K562 (cell line): ENCODE data around the gene RPUSD1. TPM values are rescaled to one million over a fixed set of nuclear protein-coding genes. Genes with fewer than 3 reads are reported as not detected.

ENCODE experiments used
- ATF2 ChIP-seq: sonication (generic); formaldehyde crosslinking; IDR thresholded peaks from 2 replicates; pipeline ENCODE4 v1.8.1; 2022; ENCODE audit warnings: missing genetic modification reagents
- CBFA2T3 ChIP-seq: fragments of 450-650 bp; IDR thresholded peaks from 2 replicates; pipeline ENCODE4 v1.6.1; 2017
- NEUROD1 ChIP-seq: fragments of 150-350 bp; IDR thresholded peaks from 2 replicates; pipeline ENCODE4 v1.6.1; 2014; ENCODE audit warnings: borderline replicate concordance, low read length, low read depth; ENCODE audit not compliant: partially characterized antibody
- NR2C1 ChIP-seq, 2 experiments: fragments of 450-650 bp; IDR thresholded peaks; 2 replicates each; pipeline ENCODE4 v1.6.1; 2017; ENCODE audit warnings: mild to moderate bottlenecking in 2 of 2, antibody characterized with exemption in 1 of 2, inconsistent platforms in 1 of 2, missing compliant biosample characterization in 1 of 2, missing genetic modification characterization in 1 of 2
- POLR2B ChIP-seq: fragments of 450-650 bp; IDR thresholded peaks from 2 replicates; pipeline ENCODE4 v1.6.1; 2018; ENCODE audit warnings: low read depth; ENCODE audit not compliant: partially characterized antibody
- PREB ChIP-seq: sonication (generic); formaldehyde crosslinking; IDR thresholded peaks from 2 replicates; pipeline ENCODE4 v1.8.1; 2023; ENCODE audit warnings: mild to moderate bottlenecking, missing genetic modification reagents
- TCF7 ChIP-seq: sonication (generic); IDR thresholded peaks from 2 replicates; pipeline ENCODE4 v1.6.1; 2016; ENCODE audit warnings: antibody characterized with exemption, borderline replicate concordance
- ZBTB7A ChIP-seq: IDR thresholded peaks from 2 replicates; pipeline ENCODE4 v1.6.1; 2011; ENCODE audit warnings: low read depth, mild to moderate bottlenecking, low read length, moderate library complexity, borderline replicate concordance; ENCODE audit not compliant: control insufficient read depth
- ZC3H8 ChIP-seq: fragments of 450-650 bp; IDR thresholded peaks from 2 replicates; pipeline ENCODE4 v1.6.1; 2017
- polyA plus RNA-seq, 8 experiments: library from polyadenylated mRNA; depleted of rRNA in 4 of 8; stranded (reverse) in 5 of 8; unstranded in 3 of 8; fragments of >200 nt; fragmentation: Nextera tagmentation in 2 of 8; fragmentation: Illumina TruSeq in 1 of 8; extraction: Ambion mirVana in 2 of 8; extraction: Trizol in 1 of 8; gene quantifications; 2 replicates each; pipeline versions ENCODE4 v1.2.1 to v1.2.3, GENCODE V29; 2011 to 2014; ENCODE audit warnings: inconsistent platforms in 1 of 8, missing spikeins in 1 of 8
- total RNA-seq, 7 experiments: library from RNA; depleted of rRNA in 6 of 7; stranded (reverse); fragments of >200 nt in 6 of 7; fragmentation: Illumina TruSeq in 2 of 7; extraction: Trizol in 2 of 7; gene quantifications; 2 replicates each; pipeline versions ENCODE4 v1.2.1 to v1.2.3, GENCODE V29; 2011 to 2021; ENCODE audit warnings: low replicate concordance in 1 of 7
- TF ChIP-seq, protein P1 (sequence below): fragments of 450-650 bp; IDR thresholded peaks from 2 replicates; pipeline ENCODE4 v1.6.1; 2016; ENCODE audit warnings: mild to moderate bottlenecking, moderate library complexity

RPUSD1 gene
- total and polyA plus RNA-seq, 9 of the 15 experiments (the other 6 are each of a cell fraction or from before 2014, with no cell fraction given): 0.45 to 56.6 (median 12.0) TPM

- TF ChIP-seq, protein P1, sequence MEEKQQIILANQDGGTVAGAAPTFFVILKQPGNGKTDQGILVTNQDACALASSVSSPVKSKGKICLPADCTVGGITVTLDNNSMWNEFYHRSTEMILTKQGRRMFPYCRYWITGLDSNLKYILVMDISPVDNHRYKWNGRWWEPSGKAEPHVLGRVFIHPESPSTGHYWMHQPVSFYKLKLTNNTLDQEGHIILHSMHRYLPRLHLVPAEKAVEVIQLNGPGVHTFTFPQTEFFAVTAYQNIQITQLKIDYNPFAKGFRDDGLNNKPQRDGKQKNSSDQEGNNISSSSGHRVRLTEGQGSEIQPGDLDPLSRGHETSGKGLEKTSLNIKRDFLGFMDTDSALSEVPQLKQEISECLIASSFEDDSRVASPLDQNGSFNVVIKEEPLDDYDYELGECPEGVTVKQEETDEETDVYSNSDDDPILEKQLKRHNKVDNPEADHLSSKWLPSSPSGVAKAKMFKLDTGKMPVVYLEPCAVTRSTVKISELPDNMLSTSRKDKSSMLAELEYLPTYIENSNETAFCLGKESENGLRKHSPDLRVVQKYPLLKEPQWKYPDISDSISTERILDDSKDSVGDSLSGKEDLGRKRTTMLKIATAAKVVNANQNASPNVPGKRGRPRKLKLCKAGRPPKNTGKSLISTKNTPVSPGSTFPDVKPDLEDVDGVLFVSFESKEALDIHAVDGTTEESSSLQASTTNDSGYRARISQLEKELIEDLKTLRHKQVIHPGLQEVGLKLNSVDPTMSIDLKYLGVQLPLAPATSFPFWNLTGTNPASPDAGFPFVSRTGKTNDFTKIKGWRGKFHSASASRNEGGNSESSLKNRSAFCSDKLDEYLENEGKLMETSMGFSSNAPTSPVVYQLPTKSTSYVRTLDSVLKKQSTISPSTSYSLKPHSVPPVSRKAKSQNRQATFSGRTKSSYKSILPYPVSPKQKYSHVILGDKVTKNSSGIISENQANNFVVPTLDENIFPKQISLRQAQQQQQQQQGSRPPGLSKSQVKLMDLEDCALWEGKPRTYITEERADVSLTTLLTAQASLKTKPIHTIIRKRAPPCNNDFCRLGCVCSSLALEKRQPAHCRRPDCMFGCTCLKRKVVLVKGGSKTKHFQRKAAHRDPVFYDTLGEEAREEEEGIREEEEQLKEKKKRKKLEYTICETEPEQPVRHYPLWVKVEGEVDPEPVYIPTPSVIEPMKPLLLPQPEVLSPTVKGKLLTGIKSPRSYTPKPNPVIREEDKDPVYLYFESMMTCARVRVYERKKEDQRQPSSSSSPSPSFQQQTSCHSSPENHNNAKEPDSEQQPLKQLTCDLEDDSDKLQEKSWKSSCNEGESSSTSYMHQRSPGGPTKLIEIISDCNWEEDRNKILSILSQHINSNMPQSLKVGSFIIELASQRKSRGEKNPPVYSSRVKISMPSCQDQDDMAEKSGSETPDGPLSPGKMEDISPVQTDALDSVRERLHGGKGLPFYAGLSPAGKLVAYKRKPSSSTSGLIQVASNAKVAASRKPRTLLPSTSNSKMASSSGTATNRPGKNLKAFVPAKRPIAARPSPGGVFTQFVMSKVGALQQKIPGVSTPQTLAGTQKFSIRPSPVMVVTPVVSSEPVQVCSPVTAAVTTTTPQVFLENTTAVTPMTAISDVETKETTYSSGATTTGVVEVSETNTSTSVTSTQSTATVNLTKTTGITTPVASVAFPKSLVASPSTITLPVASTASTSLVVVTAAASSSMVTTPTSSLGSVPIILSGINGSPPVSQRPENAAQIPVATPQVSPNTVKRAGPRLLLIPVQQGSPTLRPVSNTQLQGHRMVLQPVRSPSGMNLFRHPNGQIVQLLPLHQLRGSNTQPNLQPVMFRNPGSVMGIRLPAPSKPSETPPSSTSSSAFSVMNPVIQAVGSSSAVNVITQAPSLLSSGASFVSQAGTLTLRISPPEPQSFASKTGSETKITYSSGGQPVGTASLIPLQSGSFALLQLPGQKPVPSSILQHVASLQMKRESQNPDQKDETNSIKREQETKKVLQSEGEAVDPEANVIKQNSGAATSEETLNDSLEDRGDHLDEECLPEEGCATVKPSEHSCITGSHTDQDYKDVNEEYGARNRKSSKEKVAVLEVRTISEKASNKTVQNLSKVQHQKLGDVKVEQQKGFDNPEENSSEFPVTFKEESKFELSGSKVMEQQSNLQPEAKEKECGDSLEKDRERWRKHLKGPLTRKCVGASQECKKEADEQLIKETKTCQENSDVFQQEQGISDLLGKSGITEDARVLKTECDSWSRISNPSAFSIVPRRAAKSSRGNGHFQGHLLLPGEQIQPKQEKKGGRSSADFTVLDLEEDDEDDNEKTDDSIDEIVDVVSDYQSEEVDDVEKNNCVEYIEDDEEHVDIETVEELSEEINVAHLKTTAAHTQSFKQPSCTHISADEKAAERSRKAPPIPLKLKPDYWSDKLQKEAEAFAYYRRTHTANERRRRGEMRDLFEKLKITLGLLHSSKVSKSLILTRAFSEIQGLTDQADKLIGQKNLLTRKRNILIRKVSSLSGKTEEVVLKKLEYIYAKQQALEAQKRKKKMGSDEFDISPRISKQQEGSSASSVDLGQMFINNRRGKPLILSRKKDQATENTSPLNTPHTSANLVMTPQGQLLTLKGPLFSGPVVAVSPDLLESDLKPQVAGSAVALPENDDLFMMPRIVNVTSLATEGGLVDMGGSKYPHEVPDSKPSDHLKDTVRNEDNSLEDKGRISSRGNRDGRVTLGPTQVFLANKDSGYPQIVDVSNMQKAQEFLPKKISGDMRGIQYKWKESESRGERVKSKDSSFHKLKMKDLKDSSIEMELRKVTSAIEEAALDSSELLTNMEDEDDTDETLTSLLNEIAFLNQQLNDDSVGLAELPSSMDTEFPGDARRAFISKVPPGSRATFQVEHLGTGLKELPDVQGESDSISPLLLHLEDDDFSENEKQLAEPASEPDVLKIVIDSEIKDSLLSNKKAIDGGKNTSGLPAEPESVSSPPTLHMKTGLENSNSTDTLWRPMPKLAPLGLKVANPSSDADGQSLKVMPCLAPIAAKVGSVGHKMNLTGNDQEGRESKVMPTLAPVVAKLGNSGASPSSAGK: peak; percentile 94; the same call in 1 of the 2 replicates
- TF ChIP-seq CBFA2T3: no peak
- TF ChIP-seq ZBTB7A: peak; percentile 60; the same call in 1 of the 2 replicates
- peak; percentile 97 for TF ChIP-seq NR2C1 (IDR thresholded peaks at IDR 0.05)
- peak; percentile 98 for TF ChIP-seq NR2C1 (tag; IDR thresholded peaks at IDR 0.05)
- peak; percentile 10 for TF ChIP-seq NEUROD1
- TF ChIP-seq ZC3H8: no peak
- peak; percentile 86 for TF ChIP-seq ATF2 (CRISPR knock-in tag)
- no peak for TF ChIP-seq TCF7
- TF ChIP-seq POLR2B: peak; percentile 67
- peak; percentile 98; the same call in 1 of the 2 replicates for TF ChIP-seq PREB (CRISPR knock-in tag)
Measured at GRCh38 chr16:807347-808084, 19.3 kb upstream of the RPUSD1 start (continued).
